NCI-H748 (cell line): ENCODE data around the gene MAST2.
"Not testable (repeated sequence)": the region's sequence is repeated elsewhere in the genome, so short reads cannot be mapped to it uniquely, and the experiment has no call there.

ENCODE experiments used
- DNase-seq: peaks from one replicate; lab custom pipeline; 2025; ENCODE audit not compliant: unreplicated experiment; lab: John Stamatoyannopoulos, UW

MAST2 gene

DNA sequence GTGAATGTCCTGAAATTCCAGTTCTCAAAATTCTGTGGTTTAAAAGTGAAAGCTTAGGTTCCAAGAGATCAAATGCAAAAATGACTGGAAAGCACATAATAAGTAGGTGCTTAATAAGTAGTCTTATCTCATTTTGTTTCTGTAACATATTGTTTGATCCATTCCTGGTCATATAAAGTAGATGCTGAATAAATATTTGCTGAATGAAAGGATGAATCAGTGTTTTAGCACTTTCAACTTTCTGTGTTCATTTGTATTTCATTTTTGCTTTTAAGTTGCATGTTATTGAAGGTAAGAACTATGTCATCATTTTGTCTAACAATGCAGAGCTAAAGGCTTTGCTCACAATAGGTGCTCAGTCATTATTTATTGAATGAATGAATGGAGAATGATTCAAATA lies 6.3 kb downstream of the MAST2 start:
- no peak for DNase-seq

DNA sequence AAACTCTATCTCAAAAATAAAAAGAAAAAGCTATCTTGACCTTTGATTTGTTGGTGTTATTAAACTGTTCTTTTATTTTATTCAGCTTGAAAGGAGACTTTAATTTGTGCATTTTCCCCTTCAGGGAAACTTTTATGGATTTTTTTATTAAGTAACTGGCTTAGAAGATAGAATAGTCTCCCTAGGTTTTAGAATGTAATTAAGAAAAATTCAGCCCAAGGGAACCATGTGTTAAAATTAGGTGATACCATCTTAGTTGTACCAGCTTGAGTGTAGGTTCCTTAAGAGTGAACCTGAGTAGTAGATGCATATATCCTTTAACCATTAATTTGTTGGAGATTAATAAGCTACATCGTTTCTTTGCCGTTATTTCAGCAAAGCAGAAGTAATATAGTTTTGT lies 11.4 kb downstream of the MAST2 start:
- DNase-seq = no peak

DNA sequence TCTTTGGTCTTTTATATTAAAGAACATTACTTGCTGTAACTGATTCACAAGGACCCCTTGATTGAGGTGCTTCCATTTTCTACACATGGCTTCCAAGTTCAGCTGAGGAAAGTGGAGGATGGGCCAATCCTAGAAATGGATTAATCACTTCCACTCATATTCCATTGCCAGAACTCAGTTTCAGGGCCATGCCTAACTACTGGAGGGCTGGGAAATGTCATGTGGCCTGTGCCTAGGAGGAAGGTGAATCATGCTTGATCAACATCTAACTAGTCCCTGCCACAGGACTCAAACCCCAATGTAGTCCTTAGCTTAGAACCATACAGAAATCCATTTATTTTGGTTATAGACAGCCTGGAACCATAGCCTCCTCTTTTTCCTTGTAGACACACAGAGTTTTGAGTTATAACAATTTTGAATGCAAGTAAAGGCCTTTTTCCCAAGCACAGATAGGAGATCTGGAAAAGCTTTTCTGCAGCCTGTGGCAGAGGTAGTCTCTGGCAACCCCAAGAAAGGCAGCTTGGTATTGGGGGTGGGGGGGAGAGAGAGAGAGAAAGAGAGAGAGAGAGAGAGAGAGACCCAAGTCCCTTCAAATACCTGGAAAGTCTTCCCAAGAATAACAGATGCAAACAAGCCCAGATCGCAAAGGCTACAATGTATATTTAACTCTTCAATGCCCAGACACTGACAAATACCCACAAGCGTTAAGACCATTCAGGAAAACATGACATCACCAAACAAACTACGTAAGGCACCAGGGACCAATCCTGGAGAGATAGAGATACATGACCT lies 12.5 kb downstream of the MAST2 start:
- DNase-seq = no peak

DNA sequence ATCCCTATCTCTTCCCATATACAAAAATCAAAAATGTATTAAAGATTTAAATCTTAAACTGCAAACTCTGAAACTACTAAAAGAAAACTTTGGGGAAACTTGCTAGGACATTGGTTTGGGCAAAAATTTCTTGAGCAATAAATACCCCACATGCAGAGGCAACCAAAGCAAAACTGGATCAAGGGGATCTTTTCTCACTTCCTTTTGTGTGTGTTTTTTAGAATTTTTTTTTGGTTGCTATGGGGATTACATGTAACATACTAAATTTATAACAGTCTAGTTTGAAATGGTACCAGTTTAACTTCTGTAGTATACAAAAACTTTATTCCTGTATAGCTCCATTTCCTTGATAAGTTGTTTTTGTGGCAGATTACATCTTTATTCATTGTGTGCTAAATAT lies 16.8 kb downstream of the MAST2 start:
- no peak for DNase-seq

DNA sequence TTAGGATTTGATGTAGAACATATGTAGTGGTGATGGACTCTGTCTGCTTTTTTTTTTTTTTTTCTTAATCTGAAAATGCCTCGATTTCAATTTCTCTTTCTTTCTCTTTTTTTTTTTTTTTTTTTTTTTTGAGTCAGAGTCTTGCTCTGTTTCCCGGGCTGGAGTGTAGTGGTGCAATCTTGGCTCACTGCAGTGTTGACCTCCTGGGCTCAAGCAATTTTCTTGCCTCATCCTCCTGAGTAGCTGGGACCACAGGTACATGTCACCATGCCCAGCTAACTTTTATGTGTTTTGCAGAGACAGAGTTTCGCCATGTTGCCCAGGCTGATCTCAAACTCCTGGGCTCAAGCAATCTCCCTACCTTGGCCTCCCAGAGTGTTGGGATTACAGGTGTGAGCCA lies 17.4 kb downstream of the MAST2 start:
- DNase-seq = no peak

DNA sequence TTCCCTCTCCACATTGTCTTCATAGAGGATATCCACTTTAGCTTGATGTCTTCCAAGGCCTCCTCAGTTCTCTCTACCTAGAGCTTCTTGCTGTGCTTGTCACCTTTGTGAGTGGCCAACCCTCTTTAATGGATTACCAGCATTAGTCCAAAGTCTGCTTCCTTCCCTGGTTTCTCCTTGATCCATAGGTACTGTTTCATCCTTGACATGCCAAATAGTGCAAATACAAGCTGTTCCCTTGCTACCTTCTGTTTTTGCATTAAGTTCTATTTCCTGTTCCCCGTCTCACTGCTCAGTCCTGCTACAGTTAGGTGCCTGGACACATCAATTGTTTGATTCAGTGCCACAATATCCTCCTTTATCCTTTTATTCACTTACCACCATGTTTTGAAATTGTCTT lies 19.2 kb downstream of the MAST2 start:
- DNase-seq = no peak

DNA sequence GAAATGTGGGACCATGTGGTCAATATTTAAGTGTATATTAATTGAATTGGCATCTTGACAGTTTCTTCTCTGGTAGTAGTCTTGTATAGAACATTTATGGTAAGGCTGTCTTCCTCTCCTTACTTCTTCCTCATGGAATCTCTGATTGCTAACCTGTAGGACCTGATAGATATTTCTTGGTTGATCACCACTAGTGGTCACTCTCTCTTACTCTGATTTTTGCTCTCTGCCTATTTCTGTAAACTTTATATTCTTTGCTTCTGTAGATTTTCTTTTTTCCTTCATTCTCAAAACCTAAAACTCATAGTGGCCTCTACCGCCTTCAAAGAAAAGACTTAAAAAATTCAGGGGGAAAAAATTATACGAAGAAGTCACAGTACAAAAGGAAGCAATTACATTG lies 21.2 kb downstream of the MAST2 start:
- no peak for DNase-seq

DNA sequence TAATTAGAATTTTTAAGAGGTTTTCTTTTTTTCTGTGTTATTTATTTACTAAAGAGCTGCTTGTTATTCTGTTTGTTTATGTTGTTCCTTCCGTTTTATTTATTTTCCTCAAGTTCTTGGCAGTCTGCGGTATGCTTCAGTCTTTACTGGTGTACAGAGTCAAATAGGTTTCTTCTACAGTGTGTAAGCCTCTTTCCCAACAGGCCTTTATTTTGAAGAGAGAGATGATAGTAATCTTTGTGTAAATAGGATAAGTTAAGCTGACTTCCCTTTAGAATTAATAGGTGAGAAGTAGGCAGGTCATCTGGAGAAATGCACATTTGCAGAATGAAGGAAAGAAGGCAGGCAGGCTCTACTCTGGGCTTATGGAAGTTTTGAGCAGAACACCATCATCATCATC lies 23.8 kb downstream of the MAST2 start:
- DNase-seq = no peak

DNA sequence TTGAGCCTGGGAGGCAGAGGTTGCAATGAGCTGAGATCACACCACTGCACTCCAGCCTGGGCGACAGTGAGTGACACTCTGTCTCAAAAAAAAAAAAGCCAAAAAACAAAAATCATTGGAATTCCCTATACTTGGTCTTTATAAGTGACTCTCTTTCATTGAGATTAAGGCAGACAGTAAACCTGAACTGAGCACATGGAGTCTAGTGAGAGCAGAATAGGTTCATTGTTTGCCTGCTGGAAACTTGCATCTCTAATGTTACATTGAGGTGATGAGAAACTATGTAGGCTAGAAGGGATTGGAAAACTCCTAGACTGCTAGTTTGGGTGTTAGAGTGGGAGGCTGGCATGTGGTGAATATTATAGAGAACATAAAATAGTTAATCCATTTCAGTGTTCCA lies 25.4 kb downstream of the MAST2 start:
- no peak for DNase-seq

DNA sequence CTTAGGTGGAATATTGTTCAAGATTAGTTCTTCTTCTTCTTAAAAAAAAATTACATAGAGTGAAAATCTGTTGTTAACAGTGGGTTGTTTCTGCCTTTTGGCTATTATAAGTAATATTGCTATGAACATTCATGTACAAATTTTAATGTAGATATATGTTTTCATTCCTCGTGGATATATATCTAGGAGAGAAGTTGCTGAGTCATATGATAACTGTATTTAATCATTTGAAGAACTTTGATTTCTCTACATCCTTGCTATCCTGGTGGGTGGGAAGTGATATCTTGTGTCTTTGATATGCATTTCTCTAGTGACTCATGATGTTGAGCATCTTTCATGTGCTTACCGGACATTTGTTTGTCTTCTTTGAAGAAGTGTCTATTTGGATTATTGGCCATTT lies 29.9 kb downstream of the MAST2 start:
- no peak for DNase-seq

DNA sequence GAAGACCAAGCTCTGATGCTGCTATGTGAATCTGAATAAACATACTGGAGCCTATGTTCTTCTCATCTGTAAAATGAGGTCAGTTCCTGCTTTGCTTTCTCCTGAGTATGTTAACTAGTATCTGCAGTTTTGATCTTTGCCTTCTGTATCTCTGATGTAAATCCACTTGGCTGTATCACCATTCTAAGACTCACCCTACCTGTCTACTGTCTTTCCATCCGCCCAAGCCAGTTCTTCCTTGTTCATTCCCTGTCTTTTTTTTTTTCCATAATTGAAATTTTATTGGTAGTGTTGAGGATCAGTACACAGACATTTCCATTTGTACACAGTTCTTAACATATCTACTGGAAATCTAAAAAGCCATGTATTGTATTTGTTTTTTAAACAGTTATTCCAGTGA lies 31.3 kb downstream of the MAST2 start:
- DNase-seq = no peak

DNA sequence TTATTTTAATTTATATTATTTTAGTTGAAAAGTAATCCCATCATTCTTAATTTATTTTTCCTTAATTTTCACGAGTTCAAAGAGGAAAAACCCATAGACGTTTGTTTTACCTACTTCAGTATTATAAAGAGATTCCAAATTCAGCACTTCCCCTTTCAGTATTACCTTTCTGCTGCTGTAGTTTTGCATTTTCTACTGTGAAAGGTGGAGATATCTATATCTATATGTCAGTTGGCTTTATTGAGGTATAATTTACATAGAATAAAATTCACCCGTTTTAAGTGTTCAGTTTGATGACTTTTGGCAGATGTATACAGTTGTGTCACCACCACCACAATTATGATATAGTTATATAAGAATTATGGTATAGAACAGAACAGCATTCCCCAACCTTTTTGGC lies 33.0 kb downstream of the MAST2 start:
- no peak for DNase-seq

DNA sequence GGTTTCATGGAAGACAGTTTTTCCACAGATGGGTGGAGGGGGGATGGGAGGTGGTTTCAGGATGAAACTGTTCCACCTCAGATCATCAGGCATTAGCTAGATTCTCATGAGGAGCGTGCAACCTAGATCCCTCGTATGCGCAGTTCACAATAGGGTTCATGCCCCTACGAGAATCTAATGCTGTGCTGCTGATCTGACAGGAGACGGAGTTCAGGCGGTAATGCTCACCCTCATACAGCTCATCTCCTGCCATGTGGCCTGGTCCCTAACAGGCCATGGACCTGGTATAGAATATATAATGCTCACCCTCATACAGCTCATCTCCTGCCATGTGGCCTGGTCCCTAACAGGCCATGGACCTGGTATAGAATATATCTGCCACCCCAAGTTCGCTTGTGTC lies 33.4 kb downstream of the MAST2 start:
- DNase-seq = not testable (repeated sequence)

DNA sequence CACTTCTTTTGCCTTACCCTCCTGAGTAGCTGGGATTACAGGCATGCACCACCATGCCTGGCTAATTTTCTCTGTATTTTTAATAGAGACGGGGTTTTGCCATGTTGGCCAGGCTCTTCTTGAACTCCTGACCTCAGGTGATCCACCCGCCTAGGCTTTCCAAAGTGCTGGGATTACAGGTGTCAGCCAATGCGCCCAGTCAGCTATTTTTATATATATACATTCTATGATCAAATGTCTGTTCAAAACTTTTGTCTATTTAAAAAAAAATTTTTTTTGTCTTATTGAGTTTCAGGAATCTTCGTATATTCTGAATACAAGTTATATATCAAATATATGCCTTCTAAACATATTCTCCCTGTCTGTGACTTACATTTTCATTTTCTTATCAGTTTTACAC lies 34.9 kb downstream of the MAST2 start:
- not testable (repeated sequence) for DNase-seq

DNA sequence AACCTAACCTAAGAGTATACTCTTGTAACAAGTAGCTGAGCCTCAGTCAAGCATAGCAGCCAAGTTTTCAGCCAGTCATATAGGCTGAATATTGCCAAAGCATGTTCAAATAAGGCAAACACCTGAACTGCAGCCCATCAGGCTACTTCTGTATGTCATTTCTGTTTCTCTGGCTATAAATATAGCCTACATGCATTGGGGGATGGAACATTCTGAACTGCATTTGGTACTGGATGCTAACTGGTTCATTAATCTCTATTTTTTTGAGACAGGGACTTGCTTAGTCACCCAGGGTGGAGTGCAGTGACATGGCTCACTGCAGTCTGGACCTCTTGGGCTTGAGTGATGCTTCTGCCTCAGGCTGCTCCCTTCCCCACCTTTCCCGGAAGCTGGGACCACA lies 37.3 kb downstream of the MAST2 start:
- DNase-seq = no peak

DNA sequence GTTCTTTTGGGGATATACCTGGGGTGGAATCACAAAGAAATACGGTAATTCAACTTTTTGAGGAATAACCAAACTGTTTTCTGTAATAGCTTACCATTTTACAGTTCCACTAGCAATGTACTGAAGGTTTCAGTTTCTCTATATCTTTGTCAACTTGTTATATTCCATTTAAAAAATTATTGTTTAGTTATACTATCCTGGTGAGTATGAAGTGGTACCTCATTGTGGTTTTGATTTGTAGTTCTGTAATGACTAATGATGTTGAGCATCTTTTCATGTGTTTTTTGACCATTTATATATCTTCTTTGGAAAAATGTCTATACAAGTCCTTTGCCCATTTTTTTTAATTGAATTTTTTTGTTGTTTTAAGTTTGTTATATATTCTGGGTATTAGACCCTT lies 39.4 kb downstream of the MAST2 start:
- no peak for DNase-seq

DNA sequence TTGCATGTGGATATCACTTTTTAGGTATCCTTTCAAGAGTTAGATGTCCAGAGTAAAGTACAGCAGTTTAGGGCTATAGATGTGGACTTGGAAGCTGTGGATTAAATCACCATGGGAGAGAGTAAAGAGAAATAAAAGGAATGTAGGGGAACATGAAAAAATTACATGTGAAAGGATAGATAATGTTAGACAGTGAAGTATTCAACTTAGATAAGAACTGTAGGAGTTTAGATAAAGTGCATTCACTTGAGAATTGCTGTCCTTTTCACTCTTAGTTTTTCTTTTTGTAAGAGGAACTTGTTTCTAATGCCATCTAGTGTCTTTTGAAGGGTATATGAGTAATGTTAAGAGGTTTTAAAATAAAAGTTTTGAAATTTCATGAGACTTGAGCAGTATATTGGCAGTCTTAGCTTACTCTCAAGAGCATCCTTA lies 40.1 kb downstream of the MAST2 start:
- DNase-seq = no peak

DNA sequence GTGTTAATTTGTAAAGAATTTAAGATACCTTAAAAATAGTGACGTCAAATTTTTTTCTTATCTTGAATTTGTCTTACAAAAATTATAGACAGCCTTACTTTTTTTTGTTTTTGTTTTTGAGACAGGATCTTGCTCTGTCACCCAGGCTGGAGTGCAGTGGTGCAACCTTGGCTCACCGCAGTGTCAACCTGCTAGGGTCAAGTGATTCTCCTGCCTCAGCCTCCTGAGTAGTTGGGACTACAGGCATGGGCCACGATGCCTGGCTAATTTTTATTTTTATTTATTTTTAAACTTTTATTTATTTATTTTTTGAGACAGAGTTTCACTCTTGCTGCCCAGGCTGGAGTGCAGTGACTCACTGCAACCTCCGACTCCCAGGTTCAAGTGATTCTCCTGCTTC lies 40.6 kb downstream of the MAST2 start:
- not testable (repeated sequence) for DNase-seq

DNA sequence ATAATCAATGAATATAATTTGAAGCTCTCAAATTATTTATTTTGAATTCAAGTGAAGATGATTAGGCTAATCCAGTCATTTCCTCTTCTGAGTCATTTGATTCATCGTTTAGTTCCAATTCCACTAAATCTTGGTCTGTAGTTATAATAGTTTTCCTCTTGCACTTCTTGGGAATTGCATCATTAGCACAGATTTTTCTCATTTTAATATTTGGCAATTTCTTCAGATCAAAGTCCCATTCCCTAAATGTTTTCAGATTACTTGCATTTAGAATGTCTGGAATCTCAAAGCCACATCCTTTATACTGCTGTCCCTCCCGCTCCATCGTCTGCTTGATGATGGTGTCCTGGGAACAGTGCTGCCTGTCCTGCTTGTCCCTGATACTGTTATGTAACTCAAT lies 43.5 kb downstream of the MAST2 start:
- DNase-seq = no peak

DNA sequence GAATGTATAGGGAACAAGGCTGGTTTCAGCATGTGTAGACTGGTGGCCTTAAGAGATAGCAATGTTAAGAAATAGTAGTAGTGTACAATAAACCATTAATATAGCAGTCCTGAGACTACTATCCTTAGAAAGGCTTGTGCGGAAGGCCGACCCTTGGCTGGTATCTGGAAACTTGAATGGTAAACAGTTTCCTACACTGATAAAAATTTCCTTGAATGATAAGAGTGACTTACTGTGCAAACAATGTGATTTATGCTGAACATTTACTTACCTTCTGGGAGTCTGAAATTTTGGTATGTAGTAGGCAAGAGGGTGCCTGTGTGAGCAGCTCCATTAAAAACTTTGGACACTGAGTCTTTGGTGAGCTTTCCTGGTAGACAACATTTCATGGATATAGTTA lies 44.7 kb downstream of the MAST2 start:
- DNase-seq = no peak

DNA sequence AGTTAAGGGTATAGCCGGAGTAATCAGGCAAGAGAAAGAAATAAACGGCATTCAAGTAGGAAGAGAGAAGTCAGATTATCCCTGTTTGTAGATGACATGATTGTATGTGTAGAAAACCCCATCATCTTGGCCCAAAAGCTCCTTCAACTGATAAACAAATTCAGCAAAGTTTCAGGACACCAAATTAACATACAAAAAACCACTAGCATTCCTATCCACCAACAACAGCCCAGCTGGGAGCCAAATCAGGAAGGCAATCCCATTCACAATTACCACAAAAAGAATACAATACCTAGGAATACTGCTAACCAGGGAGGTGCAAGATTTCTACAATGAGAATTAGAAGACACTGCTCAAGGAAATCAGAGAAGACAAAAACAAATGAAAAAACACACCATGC lies 45.3 kb downstream of the MAST2 start:
- no peak for DNase-seq

DNA sequence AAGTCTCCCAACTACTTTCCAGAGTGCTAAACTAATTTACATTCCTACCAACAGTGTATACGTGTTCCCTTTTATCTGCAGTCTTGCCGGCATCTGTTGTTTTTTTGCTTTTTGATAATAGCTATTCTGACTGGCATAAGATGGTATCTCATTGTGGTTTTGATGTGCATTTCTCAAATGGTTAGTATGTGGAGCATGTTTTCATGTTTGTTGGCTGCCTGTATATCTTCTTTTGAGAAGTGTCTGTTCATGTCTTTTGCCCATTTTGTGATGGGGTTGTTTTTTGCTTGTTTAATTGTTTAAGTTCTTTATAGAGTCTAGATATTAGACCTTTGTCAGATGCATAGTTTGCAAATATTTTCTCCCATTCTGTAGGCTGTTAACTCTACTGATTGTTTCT lies 46.6 kb downstream of the MAST2 start:
- no peak for DNase-seq

DNA sequence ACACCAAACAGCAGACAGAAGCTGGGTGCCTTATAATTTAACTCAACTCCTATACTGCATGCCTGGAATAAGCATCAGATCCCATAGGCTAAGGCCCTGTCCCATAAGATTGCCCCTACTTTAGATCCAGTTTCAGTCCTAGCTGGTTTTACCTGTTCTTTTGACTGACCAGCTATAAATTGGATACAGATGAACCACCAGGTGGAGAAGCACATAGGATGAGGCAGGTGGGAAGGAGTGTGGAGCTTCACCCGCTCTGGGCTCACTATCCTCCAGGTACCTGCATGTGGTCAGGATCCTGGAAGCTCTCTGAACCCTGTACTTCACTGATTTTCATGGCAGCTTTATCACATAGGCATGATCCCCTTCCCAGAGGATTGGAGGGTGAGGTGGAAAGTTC lies 51.3 kb downstream of the MAST2 start:
- DNase-seq = peak; percentile 59
